BLaER1 treated with 17β-estradiol and CSF1 and Interleukin-3, amounts not matched to agents 10 nM and 100 nM (cell line): ENCODE data around the gene MICAL2.

ENCODE experiments used
- H3K27ac ChIP-seq, 11 experiments: shearing (Covaris generic); formaldehyde crosslinking; 2 replicates each; pipeline ENCODE4 v1.8.1; 2022
- H3K27me3 ChIP-seq, 11 experiments: shearing (Covaris generic); formaldehyde crosslinking; 2 replicates each; pipeline ENCODE4 v1.8.1; 2022
- H3K36me3 ChIP-seq, 11 experiments: shearing (Covaris generic); formaldehyde crosslinking; 2 replicates each; pipeline ENCODE4 v1.8.1; 2022
- H3K4me1 ChIP-seq, 10 experiments: shearing (Covaris generic); formaldehyde crosslinking; 2 replicates each; pipeline ENCODE4 v1.8.1; 2022
- H3K4me2 ChIP-seq, 11 experiments: shearing (Covaris generic); formaldehyde crosslinking; 2 replicates each; pipeline ENCODE4 v1.8.1; 2022
- H3K4me3 ChIP-seq, 10 experiments: shearing (Covaris generic); formaldehyde crosslinking; 2 replicates each; pipeline ENCODE4 v1.8.1; 2022
- H3K9ac ChIP-seq, 11 experiments: shearing (Covaris generic); formaldehyde crosslinking; 2 replicates each; pipeline ENCODE4 v1.8.1; 2022
- H3K9me3 ChIP-seq, 11 experiments: shearing (Covaris generic); formaldehyde crosslinking; replicated peaks in 1 of 11; 2 replicates each; pipeline ENCODE4 v1.8.1; 2022
- H4K20me1 ChIP-seq, 11 experiments: shearing (Covaris generic); formaldehyde crosslinking; 2 replicates each; pipeline ENCODE4 v1.8.1; 2022
- Cebpa-rat ChIP-seq, 11 experiments: shearing (Covaris generic); IDR thresholded peaks; 2 replicates each; pipeline ENCODE4 v1.8.1; 2022

Gene MICAL2

GRCh38 chr11:12190511-12190910 is 80.1 kb downstream of the MICAL2 start:
- Histone ChIP-seq H3K9ac (no peak overlapping the region), H4K20me1 (no peaks in the 10 kb centered on the region), H3K4me2 (no peak overlapping the region), H3K36me3 (0 out of 22 replicates have a peak, but pooled peaks cover 0 to 5% (median 0%) of the 10 kb centered on the region in 11 experiments), H3K9me3 (no peaks in the 10 kb centered on the region), H3K4me1 (peaks cover 7 to 36% (median 19%) of the 10 kb centered on the region in 10 experiments; a peak in 19 of 20 replicates), H3K27ac (no peak overlapping the region), H3K27me3 (no peaks in the 10 kb centered on the region), H3K4me3 (no peak overlapping the region)
- TF ChIP-seq Cebpa-rat (IDR thresholded peaks at IDR 0.05): no peak

DNA sequence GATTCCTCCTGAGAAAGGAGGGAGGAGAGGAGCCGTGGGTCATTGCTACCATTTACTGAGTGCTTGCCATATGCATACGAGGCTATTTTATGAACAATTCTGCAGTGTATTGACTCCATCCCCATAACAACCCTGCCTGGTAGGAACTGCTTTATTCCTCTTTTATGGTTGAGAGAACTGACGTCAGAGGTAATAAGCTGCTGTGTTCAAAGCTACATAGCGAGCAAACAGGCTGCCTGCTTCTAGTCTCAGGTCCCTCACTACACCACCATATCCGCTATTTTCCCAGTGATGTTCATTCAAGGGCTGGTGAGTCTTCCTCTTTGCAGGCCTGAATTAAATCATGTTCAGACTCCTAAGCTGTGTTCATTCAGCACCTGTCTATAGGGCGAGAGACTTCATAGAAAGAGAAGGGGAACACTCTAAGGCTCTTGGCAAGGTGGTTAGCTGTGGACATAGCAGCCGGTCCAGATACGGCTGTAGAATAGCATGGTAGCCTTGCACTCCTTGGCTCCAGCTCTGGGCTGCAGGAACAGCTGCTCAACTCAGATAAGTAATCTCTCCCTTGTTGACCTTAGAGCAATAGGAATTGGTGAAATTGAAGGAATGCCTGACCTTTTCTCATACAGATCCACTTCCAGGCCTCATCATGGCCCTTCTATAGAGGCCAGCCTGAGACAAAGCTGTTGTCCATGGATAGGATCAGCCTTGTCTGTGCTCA is 82.6 kb downstream of the MICAL2 start:
- Histone ChIP-seq H3K4me2 (no peak overlapping the region), H3K4me1 (peaks cover 16 to 34% (median 30%) of the 10 kb centered on the region in 10 experiments), H3K9me3 (no peaks in the 10 kb centered on the region), H3K27ac (no peak overlapping the region), H3K36me3 (0 out of 22 replicates have a peak, but pooled peaks cover 0 to 5% (median 0%) of the 10 kb centered on the region in 11 experiments), H3K4me3 (no peak overlapping the region), H4K20me1 (no peaks in the 10 kb centered on the region), H3K27me3 (no peaks in the 10 kb centered on the region), H3K9ac (no peak overlapping the region)
- no peak for TF ChIP-seq Cebpa-rat (IDR thresholded peaks at IDR 0.05)

GRCh38 chr11:12193515-12194336 is 83.3 kb downstream of the MICAL2 start:
- no peaks in the 10 kb centered on the region for H3K9me3 ChIP-seq
- no peak for TF ChIP-seq Cebpa-rat (IDR thresholded peaks at IDR 0.05)
- H3K9ac ChIP-seq: no peak overlapping the region
- H4K20me1 ChIP-seq: no peaks in the 10 kb centered on the region
- H3K4me2 ChIP-seq: no peak overlapping the region
- no peaks in the 10 kb centered on the region for H3K27me3 ChIP-seq
- 0 out of 22 replicates have a peak, but pooled peaks cover 0 to 6% (median 0%) of the 10 kb centered on the region in 11 experiments for H3K36me3 ChIP-seq
- H3K4me1 ChIP-seq: peaks cover 16 to 41% (median 35%) of the 10 kb centered on the region in 10 experiments
- H3K4me3 ChIP-seq: no peak overlapping the region
- no peak overlapping the region for H3K27ac ChIP-seq

DNA sequence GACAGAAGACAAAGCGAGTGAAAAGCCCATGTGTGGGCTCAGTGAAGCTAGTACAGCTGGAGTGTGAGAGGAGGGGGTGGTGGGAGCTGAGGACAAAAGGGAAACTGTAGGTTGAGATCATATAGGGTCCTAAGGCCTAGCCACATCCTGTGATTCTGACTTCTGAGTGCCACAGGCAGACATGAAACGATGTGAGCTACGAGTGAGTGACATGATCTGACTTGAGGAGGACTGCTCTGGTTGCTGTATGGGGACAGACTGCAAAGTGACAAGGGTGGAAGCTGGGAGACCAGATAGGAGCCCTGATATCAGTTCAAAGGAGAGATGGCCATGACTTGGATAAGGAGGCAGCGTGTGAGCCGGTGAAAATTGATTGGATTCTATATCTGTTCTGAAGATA is 85.4 kb downstream of the MICAL2 start:
- H3K27me3 ChIP-seq: no peaks in the 10 kb centered on the region
- peak overlapping the region; percentile 38 to 74 (median 65) for H3K4me2 ChIP-seq
- no peaks in the 10 kb centered on the region for H3K9me3 ChIP-seq
- H3K9ac ChIP-seq: peak overlapping the region in 2 of 11 experiments; percentile 11 to 40; a peak in 1 of 22 replicates
- no peak for TF ChIP-seq Cebpa-rat (IDR thresholded peaks at IDR 0.05)
- H3K36me3 ChIP-seq: 0 out of 22 replicates have a peak, but pooled peaks cover 0 to 6% (median 0%) of the 10 kb centered on the region in 11 experiments
- H3K4me1 ChIP-seq: peaks cover 31 to 62% (median 53%) of the 10 kb centered on the region in 10 experiments
- H4K20me1 ChIP-seq: no peaks in the 10 kb centered on the region
- peak overlapping the region in 5 of 11 experiments; percentile 4 to 31 (median 20); a peak in 5 of 22 replicates for H3K27ac ChIP-seq
- no peak overlapping the region for H3K4me3 ChIP-seq

DNA sequence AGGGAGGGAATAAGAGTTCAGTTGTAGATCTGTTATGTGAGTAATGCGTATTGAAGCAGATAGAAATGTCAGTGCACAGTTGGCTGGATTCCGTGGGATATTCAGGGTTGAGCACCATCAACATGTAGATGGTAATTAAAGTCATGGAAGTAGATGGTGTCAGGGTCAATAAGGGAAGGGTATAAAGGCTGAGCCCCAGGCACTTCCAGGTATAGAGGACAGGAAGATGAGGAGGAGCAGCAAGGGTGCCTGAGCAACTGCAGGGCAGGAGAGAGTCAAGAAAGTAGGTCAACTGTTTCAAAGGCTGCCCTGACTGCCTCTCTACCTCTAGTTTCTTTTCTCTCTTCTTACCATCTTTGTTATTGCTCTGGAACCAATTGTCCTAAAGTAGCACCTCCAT is 85.9 kb downstream of the MICAL2 start:
- no peaks in the 10 kb centered on the region for H3K9me3 ChIP-seq
- H3K27ac ChIP-seq: peak overlapping the region in 4 of 11 experiments; percentile 4 to 31 (median 14); a peak in 5 of 22 replicates
- H3K4me2 ChIP-seq: peak overlapping the region; percentile 38 to 74 (median 65); a peak in 21 of 22 replicates
- H3K36me3 ChIP-seq: 0 out of 22 replicates have a peak, but pooled peaks cover 0 to 6% (median 0%) of the 10 kb centered on the region in 11 experiments
- H3K27me3 ChIP-seq: no peaks in the 10 kb centered on the region
- H4K20me1 ChIP-seq: no peaks in the 10 kb centered on the region
- no peak for TF ChIP-seq Cebpa-rat (IDR thresholded peaks at IDR 0.05)
- peaks cover 36 to 67% (median 58%) of the 10 kb centered on the region in 10 experiments for H3K4me1 ChIP-seq
- H3K4me3 ChIP-seq: no peak overlapping the region
- H3K9ac ChIP-seq: 0 out of 22 replicates have a peak overlapping the region, but pooled peaks of 1 of the 11 experiments have one; percentile 11

DNA sequence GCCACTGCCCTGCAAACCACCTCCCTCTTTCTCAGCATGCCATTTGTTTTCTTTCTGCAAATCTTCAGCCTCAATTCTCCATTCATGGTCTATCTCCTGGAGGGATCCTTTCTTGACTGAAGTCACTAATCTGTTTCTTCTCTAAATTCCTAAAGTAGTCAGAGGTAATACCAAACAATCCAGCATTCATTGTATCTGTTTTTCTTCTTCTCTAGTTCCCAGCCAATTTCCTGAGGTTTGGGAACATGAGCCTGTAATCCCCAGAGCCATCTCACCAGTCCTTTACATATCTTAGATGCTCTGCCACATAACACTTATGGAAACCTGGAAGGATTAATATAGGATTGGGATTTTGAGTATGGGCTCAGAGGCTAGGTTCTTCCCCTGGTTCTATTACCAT is 86.5 kb downstream of the MICAL2 start:
- Histone ChIP-seq H3K4me1 (peaks cover 41 to 73% (median 64%) of the 10 kb centered on the region in 10 experiments), H3K4me3 (no peak overlapping the region), H3K9me3 (no peaks in the 10 kb centered on the region), H3K9ac (no peak overlapping the region), H3K4me2 (peak overlapping the region in 9 of 11 experiments; percentile 45 to 74 (median 65); a peak in 17 of 22 replicates), H3K27me3 (no peaks in the 10 kb centered on the region), H3K27ac (peak overlapping the region in 2 of 11 experiments; percentile 8 to 31; a peak in 1 of 22 replicates), H3K36me3 (0 out of 22 replicates have a peak, but pooled peaks cover 0 to 6% (median 0%) of the 10 kb centered on the region in 11 experiments), H4K20me1 (no peaks in the 10 kb centered on the region)
- no peak for TF ChIP-seq Cebpa-rat (IDR thresholded peaks at IDR 0.05)

- peak overlapping the region; percentile 53 to 78 (median 72); a peak in 20 of 22 replicates for H3K4me2 ChIP-seq
- H3K9me3 ChIP-seq: peaks cover 0 to 8% (median 0%) of the 10 kb centered on the region in 11 experiments; a peak in 3 of 22 replicates
- no peak overlapping the region for H3K9ac ChIP-seq
- H3K27ac ChIP-seq: no peak overlapping the region
- H4K20me1 ChIP-seq: no peaks in the 10 kb centered on the region
- no peak for TF ChIP-seq Cebpa-rat (IDR thresholded peaks at IDR 0.05)
- H3K27me3 ChIP-seq: no peaks in the 10 kb centered on the region
- peaks cover 41 to 78% (median 68%) of the 10 kb centered on the region in 10 experiments for H3K4me1 ChIP-seq
- no peak overlapping the region for H3K4me3 ChIP-seq
- 0 out of 22 replicates have a peak, but pooled peaks cover 0 to 6% (median 0%) of the 10 kb centered on the region in 11 experiments for H3K36me3 ChIP-seq
These were observed 88.1 kb downstream of the MICAL2 start for GRCh38 chr11:12198251-12199222.
